SK-N-SH treated with all-trans-retinoic acid at 6 μM for 48 hours (cell line): ENCODE results near the gene MYO3B.

ENCODE experiments used
- ATAC-seq: fragments of 200-7000 bp; cut with Tn5 transposase; 3 replicates; pipeline ENCODE4 v1.9.1; 2020; ENCODE audit warnings: mild to moderate bottlenecking, moderate library complexity
- ARNTL ChIP-seq: fragments of 450-650 bp; formaldehyde crosslinking; IDR thresholded peaks from 2 replicates; pipeline ENCODE4 v1.5.0; 2020; ENCODE audit warnings: low read depth, mild to moderate bottlenecking, moderate library complexity, borderline replicate concordance
- BACH2 ChIP-seq: fragments of 250-450 bp; sonication (Bioruptor Pico); IDR thresholded peaks from 2 replicates; pipeline ENCODE4 v1.9.0; 2021; ENCODE audit warnings: mild to moderate bottlenecking, borderline replicate concordance
- CREB5 ChIP-seq: fragments of 250-450 bp; sonication (Bioruptor Pico); IDR thresholded peaks from 2 replicates; pipeline ENCODE4 v1.5.1; 2020; ENCODE audit warnings: low read depth, mild to moderate bottlenecking, moderate library complexity
- CSDC2 ChIP-seq: fragments of 250-450 bp; sonication (Bioruptor Pico); IDR thresholded peaks from 2 replicates; pipeline ENCODE4 v1.5.0; 2020; ENCODE audit warnings: mild to moderate bottlenecking, moderate library complexity
- ESRRG ChIP-seq: fragments of 250-450 bp; sonication (Bioruptor Pico); IDR thresholded peaks from 2 replicates; pipeline ENCODE4 v1.6.1; 2021; ENCODE audit warnings: mild to moderate bottlenecking
- GLIS3 ChIP-seq: fragments of 250-450 bp; sonication (Bioruptor Pico); IDR thresholded peaks from 2 replicates; pipeline ENCODE4 v1.5.0; 2020; ENCODE audit warnings: mild to moderate bottlenecking, moderate library complexity
- ISL1 ChIP-seq: fragments of 250-450 bp; sonication (Bioruptor Pico); IDR thresholded peaks from 2 replicates; pipeline ENCODE4 v2.1.2; 2022; ENCODE audit warnings: mild to moderate bottlenecking, moderate library complexity
- OSR1 ChIP-seq: fragments of 250-450 bp; sonication (Bioruptor Pico); IDR thresholded peaks from 2 replicates; pipeline ENCODE4 v1.8.0; 2022; ENCODE audit warnings: moderate library complexity, mild to moderate bottlenecking, inconsistent platforms
- PATZ1 ChIP-seq: fragments of 250-450 bp; sonication (Bioruptor Pico); IDR thresholded peaks from 2 replicates; pipeline ENCODE4 v1.8.0; 2020; ENCODE audit warnings: mild to moderate bottlenecking, moderate library complexity, borderline replicate concordance
- PPARA ChIP-seq: fragments of 250-450 bp; sonication (Bioruptor Pico); IDR thresholded peaks from 2 replicates; pipeline ENCODE4 v1.5.0; 2020; ENCODE audit warnings: mild to moderate bottlenecking, borderline replicate concordance
- RARB ChIP-seq: fragments of 250-450 bp; sonication (Bioruptor Pico); IDR thresholded peaks from 2 replicates; pipeline ENCODE4 v1.8.0; 2021; ENCODE audit warnings: mild to moderate bottlenecking, moderate library complexity
- SNAI2 ChIP-seq: fragments of 250-450 bp; sonication (Bioruptor Pico); IDR thresholded peaks from 2 replicates; pipeline ENCODE4 v1.5.0; 2020; ENCODE audit warnings: mild to moderate bottlenecking, moderate library complexity
- TCF4 ChIP-seq: fragments of 250-450 bp; sonication (Bioruptor Pico); IDR thresholded peaks from 2 replicates; pipeline ENCODE4 v1.8.0; 2021; ENCODE audit warnings: mild to moderate bottlenecking, moderate library complexity, borderline replicate concordance
- TOX ChIP-seq: fragments of 250-450 bp; sonication (Bioruptor Pico); IDR thresholded peaks from 2 replicates; pipeline ENCODE4 v1.8.0; 2021; ENCODE audit warnings: mild to moderate bottlenecking, moderate library complexity, borderline replicate concordance
- TSHZ2 ChIP-seq: fragments of 250-450 bp; sonication (Bioruptor Pico); IDR thresholded peaks from 2 replicates; pipeline ENCODE4 v1.5.0; 2020; ENCODE audit warnings: mild to moderate bottlenecking, moderate library complexity
- ZFP3 ChIP-seq: fragments of 250-450 bp; sonication (Bioruptor Pico); IDR thresholded peaks from 2 replicates; pipeline ENCODE4 v1.5.0; 2020; ENCODE audit warnings: mild to moderate bottlenecking, moderate library complexity
- ZFP30 ChIP-seq: fragments of 450-650 bp; formaldehyde crosslinking; IDR thresholded peaks from 2 replicates; pipeline ENCODE4 v1.5.0; 2022; ENCODE audit warnings: mild to moderate bottlenecking, moderate library complexity
- ZNF565 ChIP-seq: fragments of 450-650 bp; formaldehyde crosslinking; conservative IDR thresholded peaks from 2 replicates; pipeline ENCODE4 v1.5.0; 2020; ENCODE audit warnings: low read depth, mild to moderate bottlenecking, moderate library complexity
- ZNF70 ChIP-seq: fragments of 450-650 bp; formaldehyde crosslinking; IDR thresholded peaks from 2 replicates; pipeline ENCODE4 v1.5.0; 2020; ENCODE audit warnings: mild to moderate bottlenecking, moderate library complexity
- ZNF8 ChIP-seq: fragments of 450-650 bp; formaldehyde crosslinking; IDR thresholded peaks from 2 replicates; pipeline ENCODE4 v1.5.0; 2020; ENCODE audit warnings: mild to moderate bottlenecking, moderate library complexity

MYO3B gene

GRCh38 chr2:170463206-170463537 lies 285.2 kb downstream of the MYO3B start:
- no peak for TF ChIP-seq ARNTL
- no peak for TF ChIP-seq CSDC2 (CRISPR knock-in tag)
- no peak for TF ChIP-seq ZNF565
- no peak for TF ChIP-seq TCF4 (CRISPR knock-in tag)
- no peak for TF ChIP-seq ZFP30
- no peak for TF ChIP-seq OSR1 (CRISPR knock-in tag)
- no peak for TF ChIP-seq ZFP3
- no peak for TF ChIP-seq TSHZ2
- no peak for TF ChIP-seq BACH2
- TF ChIP-seq SNAI2 (CRISPR knock-in tag), result no peak
- TF ChIP-seq ZNF8 (CRISPR knock-in tag), result no peak
- TF ChIP-seq ESRRG (CRISPR knock-in tag), result no peak
- TF ChIP-seq RARB (CRISPR knock-in tag), result no peak
- TF ChIP-seq CREB5, result no peak
- no peak for TF ChIP-seq ISL1
- no peak for TF ChIP-seq TOX (CRISPR knock-in tag)
- no peak for ATAC-seq

- no peak for ATAC-seq
Measured at GRCh38 chr2:170464268-170464667, 286.3 kb downstream of the MYO3B start.

GRCh38 chr2:170465241-170465640 lies 287.3 kb downstream of the MYO3B start:
- ATAC-seq, result no peak
- no peak for TF ChIP-seq ZNF8 (CRISPR knock-in tag)
- no peak for TF ChIP-seq ZNF70 (CRISPR knock-in tag)
- no peak for TF ChIP-seq BACH2
- TF ChIP-seq ARNTL, result no peak
- TF ChIP-seq CSDC2 (CRISPR knock-in tag), result no peak
- TF ChIP-seq ZFP3, result no peak
- TF ChIP-seq GLIS3 (CRISPR knock-in tag), result no peak
- TF ChIP-seq ESRRG (CRISPR knock-in tag), result no peak
- no peak for TF ChIP-seq ISL1
- no peak for TF ChIP-seq PATZ1 (CRISPR knock-in tag)
- no peak for TF ChIP-seq TSHZ2
- no peak for TF ChIP-seq RARB (CRISPR knock-in tag)
- no peak for TF ChIP-seq ZNF565
- TF ChIP-seq, all 23 proteins: peak for 0

More at GRCh38 chr2:170464268-170464667, 286.3 kb downstream of the MYO3B start:
- TF ChIP-seq SNAI2 (CRISPR knock-in tag), result no peak
- TF ChIP-seq ZNF8 (CRISPR knock-in tag), result no peak
- no peak for TF ChIP-seq OSR1 (CRISPR knock-in tag)
- no peak for TF ChIP-seq RARB (CRISPR knock-in tag)
- no peak for TF ChIP-seq PPARA (CRISPR knock-in tag)
- no peak for TF ChIP-seq GLIS3 (CRISPR knock-in tag)
- TF ChIP-seq ZFP30, result no peak
- TF ChIP-seq CREB5, result no peak
